MM.1S (cell line): ENCODE data around the gene MZT2B.
"Not testable (repeated sequence)": the region's sequence is repeated elsewhere in the genome, so short reads cannot be mapped to it uniquely, and the experiment has no call there.

Experiments used
- CTCF ChIP-seq: fragments of 300-600 bp; sonication (generic); IDR thresholded peaks from 2 replicates; pipeline ENCODE4 v1.5.1; 2016; ENCODE audit warnings: antibody characterized with exemption, low read length, mixed read lengths
- EZH2 ChIP-seq: fragments of 300-600 bp; sonication (generic); optimal IDR thresholded peaks from 2 replicates; pipeline ENCODE3; 2017; ENCODE audit warnings: low read depth, mild to moderate bottlenecking, antibody characterized with exemption, low read length, mixed read lengths

- not testable (repeated sequence) for TF ChIP-seq CTCF, EZH2
These were observed 42.5 kb upstream of the MZT2B start for GRCh38 chr2:130139331-130140280.
